ENCODE measurements around the gene CAAP1. TPM values are rescaled to one million over a fixed set of nuclear protein-coding genes. Genes with fewer than 3 reads are reported as not detected.
"Not testable (repeated sequence)": the region's sequence is repeated elsewhere in the genome, so short reads cannot be mapped to it uniquely, and the experiment has no call there.

The CAAP1 gene
- polyA plus RNA-seq, 4 donors, result 40.8 to 45.4 (median 42.4) TPM

GRCh38 chr9:26856413-26857032, 36.1 kb downstream of the CAAP1 start:
- peak in 1 of 4 donors; percentile 23 for DNase-seq (ENCODE audit: low read depth in 4 of 4, low spot score in 2 of 4)

- no peak for DNase-seq (ENCODE audit: low read depth in 4 of 4, low spot score in 2 of 4)
These were observed 41.6 kb downstream of the CAAP1 start for GRCh38 chr9:26850995-26851394.

- DNase-seq (ENCODE audit: low read depth in 4 of 4, low spot score in 2 of 4), result peak in 1 of 4 donors; percentile 8
These were observed 58.8 kb downstream of the CAAP1 start for GRCh38 chr9:26833792-26834191.

GRCh38 chr9:26828391-26828955, 64.1 kb downstream of the CAAP1 start:
- DNase-seq (ENCODE audit: low read depth in 4 of 4, low spot score in 2 of 4), result not testable (repeated sequence)

DNA sequence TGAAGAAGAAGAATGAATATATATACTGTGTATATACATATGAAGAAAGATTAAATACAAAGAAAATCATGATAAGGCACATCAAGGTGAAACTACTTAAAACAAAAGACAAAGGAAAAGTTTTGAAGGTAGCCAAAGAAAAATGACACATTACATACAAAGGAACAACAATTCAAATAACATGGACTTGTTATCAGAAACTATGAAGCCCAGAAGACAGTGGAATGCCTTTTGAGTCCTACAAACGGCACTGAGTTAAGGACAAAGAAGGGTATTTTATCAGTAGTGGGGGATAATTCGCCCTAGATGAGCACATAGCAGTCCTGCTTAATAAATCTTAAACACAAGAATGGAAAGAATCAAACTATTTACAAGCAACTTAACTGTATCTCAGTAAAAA, 77.8 kb downstream of the CAAP1 start:
- DNase-seq (ENCODE audit: low read depth in 4 of 4, low spot score in 2 of 4), result no peak

DNA sequence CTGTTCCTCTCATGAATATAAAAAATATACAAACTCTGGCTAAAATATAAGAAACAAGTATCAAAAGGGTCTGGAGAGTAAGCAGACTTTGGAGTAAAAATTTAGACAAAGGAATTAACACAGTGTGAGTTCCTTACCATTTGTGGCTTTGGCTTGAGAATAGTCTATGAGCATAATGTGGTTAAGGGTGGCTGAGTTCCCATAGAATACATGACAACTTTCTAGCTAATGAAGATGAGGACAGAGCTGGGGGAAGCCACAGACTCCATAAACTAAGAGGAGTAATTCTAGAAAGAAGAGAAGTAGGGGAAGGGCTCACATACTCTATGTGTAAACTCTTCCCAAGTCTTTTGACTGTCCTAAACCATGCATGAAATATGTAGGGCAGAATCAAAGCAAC, 79.4 kb downstream of the CAAP1 start:
- DNase-seq (ENCODE audit: low read depth in 4 of 4, low spot score in 2 of 4), result no peak

GRCh38 chr9:26812217-26812616, 80.4 kb downstream of the CAAP1 start:
- DNase-seq (ENCODE audit: low read depth in 4 of 4, low spot score in 2 of 4), result no peak

GRCh38 chr9:26811106-26811505, 81.5 kb downstream of the CAAP1 start:
- DNase-seq (ENCODE audit: low read depth in 4 of 4, low spot score in 2 of 4), result no peak

DNA sequence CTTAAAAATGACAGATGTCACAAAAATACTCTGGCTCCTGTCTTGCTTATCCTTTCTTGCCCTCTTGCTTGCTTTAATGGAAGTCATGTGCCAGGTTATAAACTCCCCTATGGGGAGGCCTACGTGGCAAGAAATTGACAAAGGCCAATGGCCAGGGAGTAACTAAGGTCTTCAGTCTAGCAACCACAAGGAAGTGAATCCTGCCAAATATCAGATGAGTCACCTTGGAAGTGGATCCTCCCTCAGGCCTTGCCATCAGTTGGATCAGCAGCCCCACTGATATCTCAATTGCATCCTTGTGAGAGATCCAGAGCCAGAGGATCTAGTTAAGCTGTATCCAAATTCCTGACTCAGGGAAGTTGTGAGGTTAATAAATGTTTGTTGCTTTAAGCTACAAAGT, 82.8 kb downstream of the CAAP1 start:
- DNase-seq (ENCODE audit: low read depth in 4 of 4, low spot score in 2 of 4), result no peak

DNA sequence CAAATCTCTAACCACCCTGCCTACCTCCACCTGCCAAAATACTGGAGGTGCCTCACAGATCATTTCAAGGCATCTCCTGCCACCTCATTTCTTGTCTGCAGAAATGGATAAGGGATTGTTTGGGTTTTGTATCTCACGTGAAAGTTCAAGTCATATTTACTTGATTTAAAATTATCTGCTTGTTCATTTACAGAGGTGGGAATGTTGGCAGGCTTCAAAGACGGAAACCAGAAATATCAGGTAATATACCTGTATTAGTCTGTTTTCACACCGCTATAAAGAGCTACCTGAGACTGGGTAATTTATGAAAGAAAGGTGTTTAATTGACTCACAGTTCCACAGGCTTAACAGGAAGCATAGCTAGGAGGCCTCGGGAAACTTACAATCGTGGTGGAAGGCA, 85.4 kb downstream of the CAAP1 start:
- DNase-seq (ENCODE audit: low read depth in 4 of 4, low spot score in 2 of 4), result no peak

- no peak for DNase-seq (ENCODE audit: low read depth in 4 of 4, low spot score in 2 of 4)
These were observed 89.7 kb downstream of the CAAP1 start for GRCh38 chr9:26802921-26803320.

DNA sequence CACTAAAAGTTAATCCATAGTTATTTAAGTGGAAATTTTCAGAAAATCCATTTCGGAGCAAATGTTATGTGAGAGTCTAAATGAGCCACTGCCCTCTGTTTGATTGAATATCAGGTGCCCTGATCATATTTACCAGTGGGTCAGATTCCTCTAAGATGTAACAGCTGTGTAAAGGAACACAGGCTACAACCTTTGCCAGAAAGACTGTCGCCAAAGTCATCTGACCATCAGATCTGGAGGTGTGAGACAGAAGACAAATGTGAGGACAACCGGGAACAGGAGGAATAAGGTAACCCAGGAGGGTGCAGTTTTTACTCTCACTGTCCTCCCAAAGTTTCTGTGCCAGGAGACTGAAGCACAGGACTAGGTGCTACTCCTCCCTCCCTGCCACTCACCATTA, 90.8 kb downstream of the CAAP1 start:
- DNase-seq (ENCODE audit: low read depth in 4 of 4, low spot score in 2 of 4), result no peak

- DNase-seq (ENCODE audit: low read depth in 4 of 4, low spot score in 2 of 4), result no peak
These were observed 92.3 kb downstream of the CAAP1 start for GRCh38 chr9:26800322-26800721.

GRCh38 chr9:26791274-26791673, 101.3 kb downstream of the CAAP1 start:
- no peak for DNase-seq (ENCODE audit: low read depth in 4 of 4, low spot score in 2 of 4)

Other genes with a start within 250 kb of the CAAP1 start
- gene PLAA, start 54.4 kb upstream of the CAAP1 start, polyA plus RNA-seq (ENCODE audit: insufficient read length in 4 of 4), result 10 to 100 TPM; 35.3 to 54.0 (median 42.1) TPM
- 10 to 100 TPM; 38.4 to 48.6 (median 42.3) TPM for gene IFT74, start 63.6 kb upstream of the CAAP1 start, polyA plus RNA-seq (ENCODE audit: insufficient read length in 4 of 4)
- gene LRRC19, start 112.9 kb upstream of the CAAP1 start, polyA plus RNA-seq (ENCODE audit: insufficient read length in 4 of 4), result 10 to 100 TPM; 12.5 to 18.6 (median 15.1) TPM
- 10 to 100 TPM; 30.9 to 53.4 (median 39.2) TPM for gene TEK, start 216.4 kb upstream of the CAAP1 start, polyA plus RNA-seq (ENCODE audit: insufficient read length in 4 of 4)

Measured in left renal cortex interstitium (tissue), 4 donors.